NCI-H1930 (cell line): Measurements from ENCODE around the gene SERPINI2.

Source experiments
- DNase-seq, 2 experiments: peaks; one replicate each; lab custom pipeline; 2025; lab: John Stamatoyannopoulos, UW

Gene SERPINI2, protein sequence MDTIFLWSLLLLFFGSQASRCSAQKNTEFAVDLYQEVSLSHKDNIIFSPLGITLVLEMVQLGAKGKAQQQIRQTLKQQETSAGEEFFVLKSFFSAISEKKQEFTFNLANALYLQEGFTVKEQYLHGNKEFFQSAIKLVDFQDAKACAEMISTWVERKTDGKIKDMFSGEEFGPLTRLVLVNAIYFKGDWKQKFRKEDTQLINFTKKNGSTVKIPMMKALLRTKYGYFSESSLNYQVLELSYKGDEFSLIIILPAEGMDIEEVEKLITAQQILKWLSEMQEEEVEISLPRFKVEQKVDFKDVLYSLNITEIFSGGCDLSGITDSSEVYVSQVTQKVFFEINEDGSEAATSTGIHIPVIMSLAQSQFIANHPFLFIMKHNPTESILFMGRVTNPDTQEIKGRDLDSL

DNA sequence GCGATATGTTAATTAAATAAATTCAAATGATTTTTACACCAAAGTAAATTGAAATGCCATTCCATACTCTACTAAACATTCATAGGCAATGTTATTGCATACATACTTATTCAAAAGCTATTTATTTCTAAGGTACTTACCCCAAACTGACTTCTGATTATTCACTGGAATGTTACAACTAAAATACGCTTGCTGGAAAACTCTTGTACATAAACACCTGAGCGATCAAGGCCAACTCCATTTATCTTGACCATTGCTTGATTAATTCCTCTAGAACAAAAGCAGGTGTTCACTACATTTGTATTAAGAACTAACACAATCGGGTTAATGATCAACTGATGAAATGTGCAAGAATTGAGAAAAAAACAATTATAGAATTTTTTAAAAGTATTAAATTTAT is at the start of gene SERPINI2:
Gene SERPINI2 (minus strand): TSS at position 180 of the 400 bp plus-strand sequence. CDS start 2,208 bp downstream, outside the sequence.
- no peak for DNase-seq

DNA sequence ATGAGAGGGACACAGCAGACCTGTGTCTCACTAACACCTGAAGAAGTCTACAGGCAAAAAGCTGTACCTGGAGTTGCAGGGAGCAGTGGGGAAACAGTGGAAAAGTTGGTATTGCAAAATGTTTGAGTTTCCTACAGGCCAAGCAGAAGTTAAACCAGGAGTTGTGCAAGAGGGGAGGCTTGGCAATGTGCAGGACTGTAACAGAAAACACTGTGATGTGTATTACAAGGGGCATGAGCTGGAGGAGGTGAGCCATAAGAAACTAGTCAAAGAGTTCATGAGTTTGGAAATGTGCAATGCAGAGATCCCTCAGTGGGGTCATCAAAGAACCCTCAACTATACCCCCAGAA is 47.1 kb upstream of the SERPINI2 start:
- DNase-seq = no peak

DNA sequence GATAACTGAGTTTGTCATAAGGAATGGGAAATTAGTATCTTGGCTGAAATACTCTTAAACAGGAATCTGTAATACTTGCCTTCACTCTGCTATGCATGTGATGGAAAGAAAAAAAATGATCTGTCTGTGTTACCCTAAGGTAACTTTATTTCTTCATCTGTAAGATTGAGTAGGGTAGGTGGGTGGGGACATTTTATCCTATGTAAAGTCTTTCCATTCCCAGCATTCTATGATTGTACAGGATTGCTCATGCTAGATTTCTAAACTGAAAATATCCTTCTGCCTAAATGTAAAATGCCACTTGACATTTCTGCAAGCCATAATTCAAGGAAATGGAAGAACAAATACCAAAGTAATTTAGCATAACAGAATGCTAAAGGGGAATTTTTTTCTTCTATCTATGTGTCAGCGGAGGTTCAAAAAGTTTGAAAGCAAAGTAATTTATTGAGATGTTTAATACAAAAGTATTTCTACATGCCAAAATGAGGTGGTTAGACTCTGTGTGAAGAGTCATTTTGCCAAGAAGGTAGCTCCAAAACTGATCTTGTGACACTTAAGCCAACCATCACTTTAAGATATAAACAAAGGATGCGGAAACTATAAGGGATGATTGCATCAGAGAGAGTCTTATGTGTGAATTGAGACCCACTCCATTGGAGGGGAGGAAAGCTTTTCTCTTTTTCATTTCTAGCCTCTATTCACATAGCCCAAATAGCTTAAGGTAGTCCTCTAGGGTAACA is 46.6 kb upstream of the SERPINI2 start:
- DNase-seq = no peak

DNA sequence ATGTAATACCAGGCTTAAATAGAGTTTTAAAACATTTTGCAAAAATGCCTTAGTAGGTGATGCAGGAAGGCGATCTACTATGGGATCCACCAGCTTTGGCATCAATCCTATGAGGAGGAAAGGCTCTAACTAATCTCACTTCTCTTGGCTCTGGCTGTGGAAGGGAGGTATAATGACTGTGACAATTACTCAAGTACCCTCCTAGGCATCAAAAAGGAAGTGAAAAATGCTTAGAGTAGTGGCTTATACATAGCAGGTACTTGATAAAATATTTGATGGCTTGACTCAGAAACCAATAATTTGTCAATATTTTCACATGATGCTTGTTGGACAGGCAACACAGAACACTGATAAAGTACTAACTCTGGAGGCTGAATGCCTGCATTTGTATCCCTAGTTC is 34.1 kb upstream of the SERPINI2 start:
- no peak for DNase-seq

DNA sequence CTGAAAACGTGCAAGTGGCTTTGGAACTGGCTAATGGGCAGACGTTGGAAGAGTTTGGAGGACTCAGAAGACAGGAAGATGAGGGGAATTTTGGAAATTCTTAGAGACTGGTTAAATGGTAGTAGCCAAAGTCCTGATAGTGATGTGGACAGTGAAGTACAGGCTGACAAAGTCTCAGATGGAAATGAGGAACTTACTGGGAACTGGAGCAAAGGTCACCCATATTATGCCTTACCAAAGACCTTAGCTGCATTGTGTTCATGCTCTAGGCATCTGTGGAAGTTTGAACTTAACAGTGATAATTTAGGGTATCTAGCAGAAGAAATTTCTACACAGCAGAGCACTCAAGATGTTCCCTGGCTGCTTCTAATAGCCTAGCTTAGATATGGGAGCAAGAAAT is 28.6 kb upstream of the SERPINI2 start:
- no peak for DNase-seq

DNA sequence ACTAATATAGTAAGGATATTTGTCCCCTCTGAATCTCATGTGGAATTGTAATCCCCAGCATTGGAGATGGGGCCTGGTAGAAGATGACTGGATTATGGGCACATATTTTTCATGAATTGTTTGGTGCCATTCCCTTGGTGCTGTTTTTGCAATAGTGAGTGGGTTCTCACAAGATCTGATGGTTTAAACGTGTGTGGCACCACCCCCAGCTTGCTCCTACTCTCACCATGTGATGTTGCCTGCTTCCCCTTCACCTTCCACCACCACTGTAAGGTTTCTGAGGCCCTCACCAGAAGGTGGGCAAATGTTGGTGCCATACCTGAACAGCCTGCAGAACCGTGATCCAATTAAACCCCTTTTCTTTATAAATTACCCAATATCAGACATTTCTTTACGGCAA is 28.1 kb upstream of the SERPINI2 start:
- no peak for DNase-seq

DNA sequence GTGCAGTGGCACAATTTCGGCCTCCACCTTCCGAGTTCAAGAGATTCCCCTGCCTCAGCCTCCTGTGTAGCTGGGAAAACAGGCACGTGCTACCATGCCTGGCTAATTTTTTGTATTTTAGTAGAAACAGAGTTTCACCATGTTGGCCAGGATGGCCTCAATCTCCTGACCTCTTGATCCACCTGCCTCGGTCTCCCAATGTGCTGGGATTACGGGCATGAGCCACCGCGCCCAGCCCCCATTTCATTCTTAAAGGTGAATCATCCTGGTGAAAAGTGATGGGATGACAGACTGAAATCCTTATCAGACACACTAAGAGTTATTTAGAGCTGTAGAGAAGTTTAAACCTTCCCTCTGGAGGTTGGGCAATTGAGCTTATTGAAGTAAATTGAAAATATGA is 24.1 kb upstream of the SERPINI2 start:
- no peak for DNase-seq

DNA sequence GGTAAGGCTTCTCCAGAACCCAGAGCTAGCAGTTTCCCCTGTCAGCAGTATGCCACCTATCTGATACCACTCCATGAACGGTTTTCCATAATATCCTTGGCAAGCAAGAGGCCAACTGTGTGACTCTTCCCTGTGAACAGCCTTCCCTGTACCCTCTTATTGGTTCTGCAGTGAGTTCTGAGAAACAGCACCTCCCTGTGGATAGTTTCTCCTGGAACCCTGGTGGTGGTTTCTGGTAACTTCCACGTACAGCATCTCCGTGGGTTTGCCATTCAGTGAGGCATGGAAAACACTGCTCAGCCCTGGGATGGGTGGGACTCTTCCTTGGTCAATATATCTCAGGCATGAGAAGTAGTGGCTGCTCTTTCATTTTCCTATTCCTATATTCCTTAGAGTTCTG is 19.4 kb upstream of the SERPINI2 start:
- no peak for DNase-seq

DNA sequence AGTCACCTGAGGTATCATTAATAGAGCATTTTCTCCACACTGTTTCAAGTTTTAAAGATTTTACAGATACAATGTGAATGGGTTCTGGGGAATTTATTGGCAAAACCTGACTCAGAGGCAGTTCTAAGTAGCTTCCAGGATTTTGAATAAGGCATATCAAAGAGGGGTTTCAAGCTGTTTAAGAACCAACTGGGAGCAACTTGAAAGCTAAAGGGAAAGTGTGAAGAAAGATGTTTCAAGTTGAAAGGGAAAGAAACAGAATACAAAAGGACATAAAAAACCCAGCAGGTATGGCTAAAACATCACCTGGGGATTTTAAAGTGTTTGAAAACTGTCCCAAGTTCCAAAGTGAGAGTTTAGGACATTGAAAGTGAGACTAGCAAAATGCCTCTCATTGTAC is 17.8 kb upstream of the SERPINI2 start:
- no peak for DNase-seq

DNA sequence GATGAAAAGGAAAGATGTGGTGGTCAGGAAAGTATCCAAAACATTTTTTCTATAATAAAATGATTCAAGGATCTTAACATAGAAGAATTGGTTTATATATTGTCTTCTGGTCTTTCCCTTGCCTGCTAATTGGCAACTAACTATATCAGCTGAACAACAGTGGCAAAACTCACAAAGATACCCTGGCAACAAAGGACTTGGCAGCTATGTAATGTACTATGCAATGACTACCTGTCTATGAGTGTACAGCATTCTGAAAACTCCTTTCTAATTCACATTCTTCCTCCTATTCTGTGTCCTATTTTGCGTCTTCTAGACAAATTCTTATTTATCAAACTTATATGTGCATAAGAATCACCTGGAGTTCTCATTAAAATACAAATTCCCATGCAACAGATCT is 15.7 kb upstream of the SERPINI2 start:
- no peak for DNase-seq

DNA sequence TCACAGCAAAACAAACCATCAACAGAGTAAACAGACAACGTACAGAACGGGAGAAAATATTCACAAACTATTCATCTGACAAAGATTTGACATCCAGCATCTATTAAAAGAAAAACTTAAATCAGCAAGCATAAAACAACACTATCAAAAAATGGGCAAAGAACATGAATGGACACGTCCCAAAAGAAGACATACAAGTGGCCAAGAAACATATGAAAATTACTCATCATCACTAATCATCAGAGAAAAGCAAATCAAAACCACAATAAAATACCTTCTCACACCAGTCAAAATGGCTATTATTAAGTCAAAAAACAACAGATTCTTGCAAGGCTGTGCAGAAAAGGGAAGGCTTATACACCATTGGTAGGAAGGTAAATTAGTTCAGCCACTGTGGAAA is 13.7 kb upstream of the SERPINI2 start:
- DNase-seq = no peak

DNA sequence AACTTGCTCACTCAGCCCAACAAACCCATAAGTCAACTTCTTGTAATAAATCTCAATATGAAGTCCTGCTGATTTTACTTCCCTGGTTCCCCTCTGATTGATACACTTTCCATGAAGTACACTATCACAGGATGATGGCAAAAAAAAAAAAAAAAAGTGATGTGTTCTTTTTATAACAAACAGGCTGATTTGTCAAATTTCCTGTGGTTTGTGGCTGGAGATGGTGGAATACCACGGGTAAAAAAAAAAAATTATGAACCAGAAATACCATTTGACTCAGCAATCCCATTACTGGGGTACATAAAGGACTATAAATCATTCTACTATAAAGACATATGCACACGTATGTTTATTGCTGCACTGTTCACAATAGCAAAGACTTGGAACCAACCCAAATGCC is 10.7 kb upstream of the SERPINI2 start:
- no peak for DNase-seq

DNA sequence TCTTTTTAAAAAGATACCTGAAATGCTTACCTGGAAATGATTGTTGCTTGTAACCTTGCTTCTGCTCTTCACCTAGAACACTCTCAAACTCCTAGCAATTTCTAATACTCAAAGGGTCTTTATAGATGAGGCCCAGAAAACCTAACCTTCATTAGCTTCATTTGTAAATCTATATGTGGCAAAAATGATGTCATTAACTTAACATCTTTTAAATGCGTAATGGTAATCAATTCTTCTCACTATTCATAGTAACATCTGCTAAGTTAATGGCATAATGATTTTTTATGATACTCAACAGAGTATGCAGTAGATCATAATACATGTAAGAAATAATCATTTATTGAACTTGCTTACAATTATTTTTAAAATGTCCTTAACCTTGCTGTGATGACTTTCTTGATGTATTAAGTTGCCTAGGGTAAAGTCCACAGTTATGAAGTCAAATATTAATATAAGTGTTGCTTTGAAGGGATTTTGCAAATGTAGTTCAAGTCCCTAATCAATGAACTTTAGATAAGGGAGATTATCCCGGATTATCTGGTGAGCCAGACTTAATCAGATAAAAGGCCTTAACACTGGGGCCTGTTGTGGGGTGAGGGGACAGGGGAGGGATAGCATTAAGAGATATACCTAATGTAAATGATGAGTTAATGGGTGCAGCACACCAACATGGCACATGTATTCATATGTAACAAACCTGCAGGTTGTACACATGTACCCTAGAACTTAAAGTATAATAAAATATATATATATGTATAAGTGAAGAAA is 10.1 kb upstream of the SERPINI2 start:
- no peak for DNase-seq

DNA sequence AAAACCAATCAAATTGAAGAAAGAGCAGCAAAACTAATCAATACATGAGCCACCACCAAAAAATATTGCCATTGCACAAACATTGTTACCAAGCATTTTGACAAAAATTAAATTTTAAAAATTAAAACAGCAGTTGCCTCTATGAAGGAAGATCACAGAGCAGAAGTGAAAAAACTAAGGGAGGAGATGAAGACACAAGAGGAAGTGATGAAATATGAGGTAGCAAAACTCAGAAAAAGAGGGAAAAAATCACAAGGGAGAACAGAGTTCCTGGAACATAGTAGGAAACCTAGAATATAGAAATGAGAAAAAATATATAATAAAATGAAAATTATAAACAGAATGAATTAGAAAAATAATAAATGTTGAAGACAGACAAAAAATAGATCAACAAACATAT is 7.3 kb upstream of the SERPINI2 start:
- no peak for DNase-seq

DNA sequence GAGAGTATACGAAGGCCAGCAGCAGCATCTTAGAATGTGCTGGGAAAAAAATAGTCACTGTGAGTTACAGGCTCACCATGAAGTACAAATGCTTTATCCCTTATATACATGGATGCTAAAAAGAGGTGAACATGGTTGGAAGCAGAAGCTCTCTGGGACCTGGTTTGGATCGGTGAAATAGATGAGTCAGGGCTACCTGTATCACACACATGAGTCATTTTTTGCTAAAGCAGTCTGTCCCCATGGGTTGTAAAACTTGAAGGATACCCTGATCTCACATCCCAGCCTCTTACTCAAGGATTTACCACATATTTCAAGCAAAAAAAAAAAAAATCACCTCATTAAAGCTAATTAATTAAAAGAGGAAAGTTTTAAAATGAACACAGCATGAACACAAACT is 6.9 kb upstream of the SERPINI2 start:
- no peak for DNase-seq

DNA sequence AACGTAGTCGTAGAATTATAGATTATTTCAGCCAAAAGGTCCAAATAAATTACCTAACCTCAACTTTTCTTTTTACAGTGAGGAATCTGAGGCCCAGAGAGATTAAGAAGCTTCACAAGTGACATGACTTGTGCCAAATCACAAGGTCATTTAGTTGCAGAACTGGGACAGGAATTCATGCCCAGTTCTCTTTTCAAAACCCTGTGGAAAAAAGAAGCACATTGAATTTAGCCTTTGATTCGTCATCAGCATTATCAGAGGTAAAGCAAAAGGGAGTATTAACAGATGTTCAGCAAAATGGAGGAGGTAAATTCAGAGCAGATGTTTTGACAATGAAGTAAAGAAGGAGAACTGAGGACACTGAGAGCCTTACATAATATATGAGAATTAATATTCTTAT is 4.5 kb downstream of the SERPINI2 start:
- no peak for DNase-seq

DNA sequence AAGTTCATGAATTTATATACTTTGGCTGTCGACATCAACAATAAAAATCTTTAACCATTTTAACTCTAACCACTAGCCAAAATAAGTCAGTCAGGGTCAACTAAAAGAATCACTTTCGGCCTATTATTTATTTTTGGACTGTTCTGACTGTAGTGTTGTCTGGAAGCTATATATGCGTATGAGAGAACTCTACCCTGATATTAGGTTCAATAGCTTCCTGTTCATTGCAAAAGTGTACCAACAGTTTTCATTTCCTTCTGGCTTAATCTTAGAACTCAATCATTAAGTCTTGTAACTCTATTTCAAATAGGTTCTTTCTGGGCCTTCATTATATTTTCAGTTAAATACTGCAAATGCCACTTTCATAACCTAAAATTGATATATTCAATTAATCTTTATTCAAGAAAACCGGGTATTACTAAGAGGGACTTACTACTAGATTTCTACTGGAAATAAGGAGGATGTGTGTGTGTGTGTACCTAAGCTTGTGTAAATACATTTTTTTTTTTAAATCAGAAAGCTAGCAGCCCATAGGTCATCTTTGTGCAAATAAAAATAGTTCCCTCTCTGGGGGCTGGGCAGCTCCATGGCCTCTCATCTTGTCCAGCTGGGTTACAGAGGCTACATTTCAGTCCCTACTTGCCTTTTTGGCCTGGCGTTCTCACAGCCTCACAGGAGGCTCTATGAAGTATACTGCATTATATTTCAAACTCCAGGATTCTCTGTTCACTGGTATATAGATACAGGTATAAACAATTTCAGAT is 5.8 kb downstream of the SERPINI2 start:
- DNase-seq = no peak

DNA sequence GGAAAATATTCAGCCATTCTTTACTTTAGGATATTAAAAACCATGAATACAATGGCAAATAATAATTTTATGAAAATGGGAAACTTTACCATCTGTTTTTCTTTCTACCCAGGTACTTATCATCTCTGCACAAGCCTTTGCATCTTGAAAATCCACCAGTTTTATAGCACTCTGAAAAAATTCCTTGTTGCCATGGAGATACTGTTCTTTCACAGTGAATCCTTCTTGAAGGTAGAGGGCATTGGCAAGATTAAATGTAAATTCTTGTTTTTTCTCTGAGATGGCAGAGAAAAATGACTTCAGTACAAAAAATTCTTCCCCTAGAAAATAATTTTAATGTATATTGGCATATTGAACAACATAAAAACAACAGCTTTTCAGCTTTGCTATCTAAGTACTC is 6.9 kb downstream of the SERPINI2 start:
- DNase-seq = no peak

DNA sequence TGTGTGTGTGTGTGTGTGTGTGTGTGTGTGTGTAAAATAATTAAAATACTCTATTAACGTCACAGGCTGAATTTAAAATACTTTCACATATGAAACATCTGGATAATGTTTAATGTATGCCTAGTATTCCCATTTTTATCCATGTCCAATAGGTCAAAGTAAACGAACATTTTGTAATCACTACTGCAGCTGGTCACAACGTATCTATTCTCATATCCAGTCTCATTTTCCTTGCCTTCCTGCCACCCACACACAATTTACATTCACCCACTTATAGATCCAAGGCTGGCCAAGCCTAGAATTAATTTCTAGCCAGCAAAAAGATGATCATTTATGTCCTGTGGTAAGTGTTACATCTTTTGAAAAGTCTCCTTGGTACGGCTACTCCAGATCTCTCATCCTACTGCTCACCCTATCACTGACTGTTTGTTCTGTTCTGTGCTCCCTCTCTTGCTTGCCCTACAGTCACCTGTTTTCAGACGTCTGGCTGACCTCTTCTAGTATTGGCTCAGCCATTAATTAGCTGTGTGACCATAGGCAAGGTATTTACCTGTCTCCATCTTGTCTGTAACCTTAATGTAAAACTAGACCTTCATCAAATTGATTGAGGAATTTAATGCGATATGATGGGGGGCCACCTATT is 17.6 kb downstream of the SERPINI2 start:
- no peak for DNase-seq

DNA sequence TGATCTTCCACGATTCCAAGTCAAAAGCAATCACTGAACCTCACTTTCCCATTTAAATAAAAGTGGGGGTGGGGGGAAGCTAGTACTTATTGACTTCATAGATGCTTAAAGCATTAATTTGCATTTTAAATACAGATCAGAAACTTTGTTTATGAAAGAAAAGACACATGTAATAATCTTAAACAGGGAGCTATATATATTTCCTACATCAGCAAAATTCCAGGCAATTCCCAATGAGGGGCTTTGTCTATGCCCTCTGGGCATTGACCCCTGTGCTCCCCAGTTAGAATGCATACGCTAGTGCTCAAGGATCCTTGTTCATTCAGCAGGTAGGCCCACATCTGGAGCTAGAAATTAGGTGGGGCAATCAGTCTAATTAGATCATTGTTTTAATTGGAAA is 20.0 kb downstream of the SERPINI2 start:
- DNase-seq = no peak

DNA sequence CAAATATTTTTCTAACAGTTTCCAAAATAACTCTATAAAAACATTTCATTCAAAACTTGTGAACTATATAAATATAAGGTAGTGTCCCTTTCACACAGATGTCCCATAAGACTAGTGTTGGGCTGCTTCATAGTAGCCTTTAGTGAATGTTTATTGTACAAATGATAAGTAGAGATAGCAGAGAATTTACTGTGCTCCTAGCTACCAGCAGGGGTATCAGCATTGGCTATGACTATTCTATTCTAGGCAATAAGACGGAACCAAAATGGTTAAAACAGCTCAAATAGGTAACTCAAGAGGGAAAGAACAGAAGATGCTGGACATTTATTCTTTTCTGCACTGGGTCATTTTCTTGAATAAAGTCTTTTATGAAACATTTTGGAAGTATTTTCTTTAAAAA is 22.6 kb downstream of the SERPINI2 start:
- no peak for DNase-seq

DNA sequence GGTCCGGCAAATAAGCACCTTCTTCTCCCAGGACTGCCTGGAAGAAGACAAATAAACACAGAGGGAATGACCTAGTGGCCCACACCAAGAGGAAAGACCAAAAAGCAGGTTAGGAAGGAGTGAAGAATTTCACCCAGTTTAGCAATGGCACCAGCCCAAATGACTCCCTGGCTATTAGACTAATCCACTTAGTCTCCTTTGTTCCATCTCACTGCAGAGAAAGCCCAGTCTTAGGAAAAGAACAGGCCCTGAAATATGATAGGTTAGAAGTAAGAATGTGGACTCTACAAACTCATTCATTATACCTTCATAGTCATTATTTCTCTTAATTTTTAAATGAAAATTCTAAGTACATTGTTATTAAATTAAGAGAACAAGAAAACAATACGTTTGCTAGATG is 23.2 kb downstream of the SERPINI2 start:
- no peak for DNase-seq
